Smooth muscle cell (in vitro differentiated cells): ENCODE data around the gene ENTPD6. TPM values are rescaled to one million over a fixed set of nuclear protein-coding genes. Genes with fewer than 3 reads are reported as not detected.

Source experiments
- DNase-seq: peaks from one replicate; lab custom pipeline; 2025; ENCODE audit not compliant: unreplicated experiment; lab: John Stamatoyannopoulos, UW
- H2AFZ ChIP-seq: fragments of 200-600 bp; sonication (generic); 2 replicates; pipeline ENCODE4 v1.6.0; 2016; ENCODE audit warnings: antibody characterized with exemption, low read depth, mild to moderate bottlenecking
- H3F3A ChIP-seq: fragments of 200-600 bp; sonication (generic); 2 replicates; pipeline ENCODE4 v1.6.0; 2017; ENCODE audit warnings: antibody characterized with exemption, low read depth
- H3K27ac ChIP-seq: fragments of 200-600 bp; sonication (generic); 2 replicates; pipeline ENCODE4 v1.5.1; 2016; ENCODE audit warnings: low read depth, mild to moderate bottlenecking
- H3K27me3 ChIP-seq: fragments of 200-600 bp; sonication (generic); 2 replicates; pipeline ENCODE4 v1.6.1; 2016; ENCODE audit warnings: low read depth, mild to moderate bottlenecking
- H3K36me3 ChIP-seq: fragments of 200-600 bp; sonication (generic); 2 replicates; pipeline ENCODE4 v1.5.1; 2016; ENCODE audit warnings: low read depth
- H3K4me1 ChIP-seq: fragments of 200-600 bp; sonication (generic); 2 replicates; pipeline ENCODE4 v1.5.1; 2016; ENCODE audit warnings: low read depth
- H3K4me2 ChIP-seq: fragments of 200-600 bp; sonication (generic); 2 replicates; pipeline ENCODE4 v1.6.0; 2016; ENCODE audit warnings: mild to moderate bottlenecking
- H3K4me3 ChIP-seq: fragments of 200-600 bp; sonication (generic); 2 replicates; pipeline ENCODE4 v1.5.1; 2016; ENCODE audit warnings: mild to moderate bottlenecking
- H3K79me2 ChIP-seq: fragments of 200-600 bp; sonication (generic); 2 replicates; pipeline ENCODE4 v1.6.0; 2016; ENCODE audit warnings: low read depth, mild to moderate bottlenecking
- H3K9ac ChIP-seq: fragments of 200-600 bp; sonication (generic); 2 replicates; pipeline ENCODE4 v1.6.0; 2016; ENCODE audit warnings: low read depth
- H3K9me3 ChIP-seq: fragments of 200-600 bp; sonication (generic); replicated peaks from 2 replicates; pipeline ENCODE4 v1.5.1; 2016; ENCODE audit warnings: low read depth
- H4K20me1 ChIP-seq: fragments of 200-600 bp; sonication (generic); 2 replicates; pipeline ENCODE4 v1.6.0; 2016; ENCODE audit warnings: low read depth
- CTCF ChIP-seq: fragments of 200-600 bp; sonication (generic); IDR thresholded peaks from 2 replicates; pipeline ENCODE4 v1.5.1; 2017; ENCODE audit warnings: borderline replicate concordance, mild to moderate bottlenecking, antibody characterized with exemption; ENCODE audit not compliant: insufficient read depth, poor library complexity, severe bottlenecking
- WGBS: methylation state at CpG from one replicate; pipeline ENCODE4 v1.1.7; 2016; ENCODE audit warnings: low lambda C conversion rate; 5-methylcytosine and 5-hydroxymethylcytosine counted together
- polyA plus RNA-seq: library from polyadenylated mRNA; unstranded; fragments of >200 nt; fragmentation: Nextera tagmentation; extraction: Ambion mirVana; gene quantifications from 2 replicates; pipeline ENCODE4 v1.2.1, GENCODE V29; 2016
- total RNA-seq: library from RNA; depleted of rRNA; stranded (reverse); fragments of >200 nt; gene quantifications from 2 replicates; pipeline ENCODE4 v1.2.3, GENCODE V29; 2014

ENTPD6 gene
- total RNA-seq (12.6 and 30.1 TPM in 2 replicates), polyA plus RNA-seq (19.9 and 34.0 TPM in 2 replicates)

GRCh38 chr20:25195014-25195961, at the start of gene ENTPD6:
TSS of gene ENTPD6 (plus strand) at chr20:25195712. CDS start at chr20:25206537, 10,825 bp downstream.
- Histone ChIP-seq H3K9me3 (no peaks in the 10 kb centered on the region), H3K9ac (peak within 1 kb of the TSS; percentile 75), H4K20me1 (peaks cover 28% of the 10 kb centered on the region), H2AFZ (peak within 1 kb of the TSS; percentile 90), H3F3A (no peaks in the 10 kb centered on the region), H3K4me1 (peaks cover 9% of the 10 kb centered on the region), H3K4me2 (peak within 1 kb of the TSS; percentile 96), H3K4me3 (peak within 1 kb of the TSS; percentile 88), H3K27me3 (no peaks in the 10 kb centered on the region), H3K79me2 (peaks cover 8% of the 10 kb centered on the region), H3K27ac (no peak within 1 kb of the TSS), H3K36me3 (no peaks in the 10 kb centered on the region)
- TF ChIP-seq CTCF, result no peak
- DNase-seq, result peak; percentile 82
- WGBS, result 31% methylated on average over 20 of the region's 75 CpGs

- no peaks in the 10 kb centered on the region for H3K9me3 ChIP-seq
- H3K79me2 ChIP-seq, result no peaks in the 10 kb centered on the region
- DNase-seq, result no peak
- H3K27me3 ChIP-seq, result peaks cover 12% of the 10 kb centered on the region
- H2AFZ ChIP-seq, result no peak overlapping the region
- H4K20me1 ChIP-seq, result no peaks in the 10 kb centered on the region
- H3K9ac ChIP-seq, result no peak overlapping the region
- H3K4me3 ChIP-seq, result no peak overlapping the region
- no peak for TF ChIP-seq CTCF
- no peaks in the 10 kb centered on the region for H3F3A ChIP-seq
- 85% methylated on average over 8 of the region's 8 CpGs for WGBS
- H3K36me3 ChIP-seq, result no peaks in the 10 kb centered on the region
- no peak overlapping the region for H3K4me2 ChIP-seq
- H3K27ac ChIP-seq, result no peak overlapping the region
- peaks cover 6% of the 10 kb centered on the region for H3K4me1 ChIP-seq
Observed at GRCh38 chr20:25146976-25147375, 48.5 kb upstream of the ENTPD6 start.

- Histone ChIP-seq H3K27ac (no peak overlapping the region), H4K20me1 (no peaks in the 10 kb centered on the region), H3F3A (no peaks in the 10 kb centered on the region), H3K79me2 (no peaks in the 10 kb centered on the region), H3K36me3 (no peaks in the 10 kb centered on the region), H2AFZ (no peak overlapping the region), H3K4me2 (no peak overlapping the region), H3K4me1 (peaks cover 6% of the 10 kb centered on the region), H3K9me3 (no peaks in the 10 kb centered on the region), H3K9ac (no peak overlapping the region), H3K4me3 (no peak overlapping the region), H3K27me3 (peaks cover 12% of the 10 kb centered on the region)
- WGBS, result 90% methylated on average over 15 of the region's 15 CpGs
- no peak for TF ChIP-seq CTCF
- no peak for DNase-seq
Observed at GRCh38 chr20:25147716-25148115, 47.8 kb upstream of the ENTPD6 start.
